ENCODE data around the gene MCCD1. TPM values are rescaled to one million over a fixed set of nuclear protein-coding genes. Genes with fewer than 3 reads are reported as not detected.

MCCD1 gene
- total and polyA plus RNA-seq, 2 of the 13 experiments (the other 11 are each of a cell fraction or from before 2014, with no cell fraction given) = 0.15 TPM; not detected in 1

- TF ChIP-seq GTF3A (CRISPR knock-in tag; conservative IDR thresholded peaks at IDR 0.05) (no peak), ZNF710 (CRISPR knock-in tag; IDR thresholded peaks at IDR 0.05; ENCODE audit: borderline replicate concordance) (peak; percentile 85), SMARCE1 (IDR thresholded peaks at IDR 0.05; ENCODE audit: borderline replicate concordance) (no peak), ZNF776 (CRISPR knock-in tag; IDR thresholded peaks at IDR 0.05) (peak; percentile 72; the same call in 1 of the 2 replicates), MTF2 (CRISPR knock-in tag; IDR thresholded peaks at IDR 0.05; ENCODE audit: borderline replicate concordance) (no peak), PCBP1 (IDR thresholded peaks at IDR 0.05; ENCODE audit: borderline replicate concordance, low read depth, low read length) (no peak), ARNT (IDR thresholded peaks at IDR 0.05) (no peak), ZNF333 (CRISPR knock-in tag; IDR thresholded peaks at IDR 0.05; ENCODE audit: borderline replicate concordance) (peak; percentile 95), SMAD3 (CRISPR knock-in tag; IDR thresholded peaks at IDR 0.05) (no peak; the same call in 1 of the 2 replicates), ZNF512B (CRISPR knock-in tag; IDR thresholded peaks at IDR 0.05; ENCODE audit: borderline replicate concordance) (peak; percentile 95; the same call in 1 of the 2 replicates), PHB2 (IDR thresholded peaks at IDR 0.05; ENCODE audit: partially characterized antibody) (no peak), ZNF274 (CRISPR knock-in tag; IDR thresholded peaks at IDR 0.05) (peak; percentile 63), TCF7L2 (IDR thresholded peaks at IDR 0.05; ENCODE audit: low read depth, low read length) (no peak), POLR2AphosphoS5 (IDR thresholded peaks at IDR 0.05; ENCODE audit: low read depth, low read length) (peak; percentile 97), RARA (CRISPR knock-in tag; IDR thresholded peaks at IDR 0.05) (peak; percentile 64), AHDC1 (CRISPR knock-in tag; IDR thresholded peaks at IDR 0.05; ENCODE audit: borderline replicate concordance) (peak; percentile 63; the same call in 1 of the 2 replicates), SNRNP70 (IDR thresholded peaks at IDR 0.05; ENCODE audit: low read depth, low read length) (no peak)
Observed at GRCh38 chr6:31541658-31542521, 13.1 kb downstream of the MCCD1 start, which contains the start of gene DDX39B (continued).

All from HepG2 (cell line).